IMR-90 (cell line): ENCODE results near the gene SOX8. TPM values are rescaled to one million over a fixed set of nuclear protein-coding genes. Genes with fewer than 3 reads are reported as not detected.

Source experiments
- ATAC-seq: fragments of 200-7000 bp; cut with Tn5 transposase; 2 replicates; pipeline ENCODE4 v1.9.1; 2020; ENCODE audit warnings: low read depth, mild to moderate bottlenecking, moderate library complexity
- BruUV-seq: library from RNA; stranded (reverse); fragments of 400-500 nt; replicated peaks from 2 replicates; lab custom pipeline; 2021; lab: Mats Ljungman, UMichigan
- CTCF ChIA-PET: fragments of 300-600 bp; formaldehyde crosslinking; extraction: SDS; loops from one replicate; lab custom pipeline; 2021; ENCODE audit warnings: antibody characterized with exemption; lab: Yijun Ruan, JAX
- POLR2A ChIA-PET: fragments of 300-600 bp; sonication (Branson Sonifier 250); formaldehyde crosslinking; loops from one replicate; lab custom pipeline; 2022; ENCODE audit warnings: antibody characterized with exemption; ENCODE audit not compliant: unreplicated experiment; lab: Charles Lee
- DNase-seq: peaks from one replicate; pipeline ENCODE4 v3.0.0; 2013
- H2AFZ ChIP-seq: replicated peaks from 2 replicates; pipeline ENCODE3; 2013; ENCODE audit warnings: low read length, mild to moderate bottlenecking; ENCODE audit not compliant: poor library complexity
- H2AK5ac ChIP-seq: 2 replicates; pipeline ENCODE4 v1.6.1; 2013; ENCODE audit warnings: low read depth, low read length, inconsistent platforms
- H2AK9ac ChIP-seq: replicated peaks from 2 replicates; pipeline ENCODE3; 2013; ENCODE audit warnings: mild to moderate bottlenecking, low read depth, low read length, moderate library complexity; ENCODE audit not compliant: poor library complexity
- H2BK120ac ChIP-seq: 2 replicates; pipeline ENCODE4 v1.6.1; 2013; ENCODE audit warnings: low read depth, low read length, inconsistent platforms
- H2BK15ac ChIP-seq: 3 replicates; pipeline ENCODE4 v1.6.1; 2013; ENCODE audit warnings: low read depth, low read length, inconsistent platforms
- H2BK20ac ChIP-seq: 2 replicates; pipeline ENCODE4 v1.6.1; 2013; ENCODE audit warnings: low read depth, mild to moderate bottlenecking, inconsistent platforms, low read length, moderate library complexity
- H2BK5ac ChIP-seq: 2 replicates; pipeline ENCODE4 v1.6.1; 2013; ENCODE audit warnings: mild to moderate bottlenecking, low read depth, low read length, inconsistent platforms; ENCODE audit not compliant: poor library complexity, severe bottlenecking
- H3K14ac ChIP-seq: replicated peaks from 2 replicates; pipeline ENCODE4 v1.6.1; 2013; ENCODE audit warnings: low read depth, low read length, inconsistent platforms
- H3K18ac ChIP-seq: 2 replicates; pipeline ENCODE4 v1.6.1; 2013; ENCODE audit warnings: low read depth, low read length, control low read depth
- H3K23ac ChIP-seq: 2 replicates; pipeline ENCODE4 v1.6.1; 2013; ENCODE audit warnings: low read depth, low read length, inconsistent platforms
- H3K27ac ChIP-seq: 2 replicates; pipeline ENCODE4 v1.5.1; 2013; ENCODE audit warnings: mild to moderate bottlenecking, control low read depth, low read length; ENCODE audit not compliant: insufficient read depth
- H3K27me3 ChIP-seq: 2 replicates; pipeline ENCODE4 v1.6.1; 2013; ENCODE audit warnings: low read length; ENCODE audit not compliant: control insufficient read depth, insufficient read depth
- H3K36me3 ChIP-seq: 2 replicates; pipeline ENCODE4 v1.6.1; 2013; ENCODE audit warnings: low read length, mixed read lengths; ENCODE audit not compliant: control insufficient read depth, insufficient read depth
- H3K4ac ChIP-seq: 2 replicates; pipeline ENCODE4 v1.6.1; 2013; ENCODE audit warnings: low read depth, low read length, inconsistent platforms
- H3K4me1 ChIP-seq: 2 replicates; pipeline ENCODE4 v1.6.1; 2013; ENCODE audit warnings: low read length, mixed read lengths; ENCODE audit not compliant: control insufficient read depth, insufficient read depth
- H3K4me2 ChIP-seq: 2 replicates; pipeline ENCODE4 v1.6.1; 2013; ENCODE audit warnings: low read depth, mild to moderate bottlenecking, control low read depth, low read length, moderate library complexity
- H3K4me3 ChIP-seq: 2 replicates; pipeline ENCODE4 v1.5.1; 2013; ENCODE audit warnings: low read depth, mild to moderate bottlenecking, control low read depth, low read length, moderate library complexity; ENCODE audit not compliant: insufficient read depth
- H3K56ac ChIP-seq: 2 replicates; pipeline ENCODE4 v1.6.1; 2013; ENCODE audit warnings: low read length, inconsistent platforms; ENCODE audit not compliant: insufficient read depth; ENCODE audit errors: extremely low read depth
- H3K79me1 ChIP-seq, 2 experiments: 2 replicates each; pipeline ENCODE4 v1.6.1; 2013; ENCODE audit warnings: low read length in 2 of 2, inconsistent platforms in 1 of 2, low read depth in 1 of 2
- H3K9ac ChIP-seq: 2 replicates; pipeline ENCODE4 v1.6.1; 2013; ENCODE audit warnings: low read depth, low read length, control low read depth
- H3K9me1 ChIP-seq: 2 replicates; pipeline ENCODE4 v1.6.1; 2013; ENCODE audit warnings: low read length, inconsistent platforms; ENCODE audit not compliant: insufficient read depth
- H3K9me3 ChIP-seq: 2 replicates; pipeline ENCODE4 v1.6.1; 2013; ENCODE audit warnings: low read length; ENCODE audit not compliant: control insufficient read depth, insufficient read depth
- H4K20me1 ChIP-seq: 2 replicates; pipeline ENCODE4 v1.6.1; 2013; ENCODE audit warnings: low read length, inconsistent platforms; ENCODE audit not compliant: insufficient read depth
- H4K5ac ChIP-seq: 2 replicates; pipeline ENCODE4 v1.6.1; 2013; ENCODE audit warnings: mild to moderate bottlenecking, low read depth, low read length, control low read depth
- H4K8ac ChIP-seq, 2 experiments: 2 replicates each; pipeline ENCODE4 v1.6.1; 2013; ENCODE audit warnings: low read depth in 2 of 2, low read length in 2 of 2, control low read depth in 1 of 2, inconsistent platforms in 1 of 2
- H4K91ac ChIP-seq: 2 replicates; pipeline ENCODE4 v1.6.1; 2013; ENCODE audit warnings: low read depth, low read length, inconsistent platforms; ENCODE audit not compliant: insufficient read depth
- BHLHE40 ChIP-seq: fragments of 150-350 bp; IDR thresholded peaks from 2 replicates; pipeline ENCODE4 v1.6.1; 2016; ENCODE audit warnings: mild to moderate bottlenecking, low read depth, low read length
- CEBPB ChIP-seq: IDR thresholded peaks from 2 replicates; pipeline ENCODE4 v1.6.1; 2012; ENCODE audit warnings: low read depth, low read length, improper control_type of control experiment
- CHD1 ChIP-seq: IDR thresholded peaks from 2 replicates; pipeline ENCODE4 v1.6.1; 2012; ENCODE audit warnings: low read depth, low read length, improper control_type of control experiment
- MAFK ChIP-seq: IDR thresholded peaks from 2 replicates; pipeline ENCODE4 v1.6.1; 2012; ENCODE audit warnings: low read depth, low read length, improper control_type of control experiment
- NFE2L2 ChIP-seq: fragments of 150-350 bp; IDR thresholded peaks from 2 replicates; pipeline ENCODE4 v1.6.1; 2016; ENCODE audit warnings: low read depth, mild to moderate bottlenecking, low read length
- RAD21 ChIP-seq: IDR thresholded peaks from 2 replicates; pipeline ENCODE4 v1.6.1; 2012; ENCODE audit warnings: low read length, improper control_type of control experiment
- RFX5 ChIP-seq: IDR thresholded peaks from 2 replicates; pipeline ENCODE4 v1.8.0; 2012; ENCODE audit warnings: low read depth, mild to moderate bottlenecking, low read length, moderate library complexity
- WGBS, 2 experiments: methylation state at CpG; one replicate each; pipeline versions ENCODE4 v1.1.5 to v1.1.7; 2013; ENCODE audit warnings: missing lambda C conversion rate in 2 of 2; ENCODE audit not compliant: insufficient read length in 1 of 2; ENCODE audit errors: extremely low coverage in 2 of 2; 5-methylcytosine and 5-hydroxymethylcytosine counted together
- dilution Hi-C: fragments of 300-500 bp; cut with HindIII; formaldehyde crosslinking; loops from one replicate; pipeline ENCODE4 v1.14.3; 2018; ENCODE audit warnings: low sequenced_read_pairs; ENCODE audit not compliant: unreplicated experiment
- in situ Hi-C: fragments of 300-500 bp; cut with MboI; formaldehyde crosslinking; loops from 3 replicates; pipeline ENCODE4 v1.14.3; 2019; ENCODE audit warnings: low sequenced_read_pairs, inconsistent platforms, mixed read lengths
- intact Hi-C: fragments of 100-400 bp; cut with micrococcal nuclease; formaldehyde crosslinking; loops from 2 replicates; pipeline ENCODE4 v1.10.0; 2022
- polyA plus RNA-seq, 3 experiments: library from polyadenylated mRNA; depleted of rRNA; stranded (reverse); fragments of >200 nt; gene quantifications; 2 replicates each; pipeline ENCODE4 v1.2.3, GENCODE V29; 2012; ENCODE audit warnings: low replicate concordance in 1 of 3
- total RNA-seq: library from RNA; depleted of rRNA; stranded (reverse); fragments of >200 nt; gene quantifications from 2 replicates; pipeline ENCODE4 v1.2.3, GENCODE V29; 2012
- TF ChIP-seq, protein P1 (sequence below): fragments of 150-350 bp; IDR thresholded peaks from 2 replicates; pipeline ENCODE4 v1.6.1; 2016; ENCODE audit warnings: low read depth, mild to moderate bottlenecking, low read length, moderate library complexity, borderline replicate concordance
- TF ChIP-seq, protein P2 (sequence below): fragments of 150-350 bp; IDR thresholded peaks from 2 replicates; pipeline ENCODE4 v1.6.1; 2017; ENCODE audit warnings: mild to moderate bottlenecking, antibody characterized with exemption, low read length, low read depth
- TF ChIP-seq, protein P3 (sequence below): conservative IDR thresholded peaks from 2 replicates; pipeline ENCODE4 v1.5.1; 2012; ENCODE audit warnings: mild to moderate bottlenecking, low read depth, low read length, improper control_type of control experiment

The SOX8 gene
- total and polyA plus RNA-seq, 2 of the 4 experiments (the other 2 are of a cell fraction): under 0.01 to 0.26 TPM

DNA sequence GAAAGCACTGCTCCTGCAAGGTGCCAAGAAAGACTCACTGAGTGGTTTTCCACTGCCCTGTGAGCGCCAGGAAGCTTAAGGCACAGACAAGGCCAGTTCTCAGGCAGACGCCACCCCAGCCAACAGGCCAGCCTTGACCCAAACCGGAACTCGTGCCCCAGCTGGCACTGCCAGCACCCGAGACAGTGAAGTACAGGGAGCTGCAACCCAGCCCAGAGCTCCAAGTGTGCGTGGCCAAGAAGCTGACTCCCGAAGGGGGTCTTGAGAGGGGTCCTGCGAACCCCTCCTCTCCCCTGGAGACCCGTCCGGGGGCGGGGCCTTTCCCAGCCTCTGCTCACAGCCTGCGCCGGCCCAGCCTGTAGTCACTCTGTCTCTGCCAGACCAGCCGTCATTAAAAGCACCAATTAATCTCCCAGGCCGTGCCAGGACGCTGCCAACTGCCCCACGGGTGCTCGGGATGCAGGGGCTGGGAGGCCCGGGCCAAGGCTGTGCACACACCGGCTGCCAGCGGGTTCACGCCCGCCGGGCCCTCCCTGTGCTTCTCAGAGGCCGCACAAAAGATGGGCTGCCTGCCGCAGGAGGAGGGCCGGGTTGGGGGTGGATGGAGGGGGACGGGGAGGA is 4.4 kb upstream of the SOX8 start:
- intact Hi-C loops (no loop called here), in situ Hi-C loops (no loop called here), dilution Hi-C loops (no loop called here)
- no peak overlapping the region for H3K4ac ChIP-seq
- POLR2A ChIA-PET: no interaction called here
- H2AFZ ChIP-seq: peak overlapping the region; percentile 14
- CTCF ChIA-PET: no interaction called here
- no peak overlapping the region for H2AK9ac ChIP-seq
- no peak overlapping the region for H3K9ac ChIP-seq
- no TSS peak for BruUV-seq
- H3K27ac ChIP-seq: no peak overlapping the region
- no peak overlapping the region for H2BK20ac ChIP-seq
- WGBS, 2 experiments: 68% methylated on average over 6 of the region's 28 CpGs; no CpG with 5 or more reads in 1 of the 2 experiments
- H4K91ac ChIP-seq: no peak overlapping the region
- H4K5ac ChIP-seq: no peak overlapping the region
- no peaks in the 10 kb centered on the region for H3K36me3 ChIP-seq
- H3K79me1 ChIP-seq: no peaks in the 10 kb centered on the region
- H3K4me1 ChIP-seq: no peaks in the 10 kb centered on the region
- H4K8ac ChIP-seq: no peak overlapping the region
- H2AK5ac ChIP-seq: no peak overlapping the region
- H3K9me3 ChIP-seq: 0 out of 2 replicates have a peak, but pooled peaks cover 3% of the 10 kb centered on the region
- H3K4me2 ChIP-seq: no peak overlapping the region
- H3K23ac ChIP-seq: no peak overlapping the region
- H4K20me1 ChIP-seq: no peaks in the 10 kb centered on the region; the same call in 1 of the 2 replicates
- ATAC-seq (no peak), DNase-seq (no peak)
- H2BK15ac ChIP-seq: no peak overlapping the region
- peaks cover 80% of the 10 kb centered on the region for H3K27me3 ChIP-seq
- TF ChIP-seq BHLHE40: no peak
- TF ChIP-seq RFX5: no peak
- no peak for TF ChIP-seq RAD21
- TF ChIP-seq, protein P1, sequence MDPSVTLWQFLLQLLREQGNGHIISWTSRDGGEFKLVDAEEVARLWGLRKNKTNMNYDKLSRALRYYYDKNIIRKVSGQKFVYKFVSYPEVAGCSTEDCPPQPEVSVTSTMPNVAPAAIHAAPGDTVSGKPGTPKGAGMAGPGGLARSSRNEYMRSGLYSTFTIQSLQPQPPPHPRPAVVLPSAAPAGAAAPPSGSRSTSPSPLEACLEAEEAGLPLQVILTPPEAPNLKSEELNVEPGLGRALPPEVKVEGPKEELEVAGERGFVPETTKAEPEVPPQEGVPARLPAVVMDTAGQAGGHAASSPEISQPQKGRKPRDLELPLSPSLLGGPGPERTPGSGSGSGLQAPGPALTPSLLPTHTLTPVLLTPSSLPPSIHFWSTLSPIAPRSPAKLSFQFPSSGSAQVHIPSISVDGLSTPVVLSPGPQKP: no peak
- no peak for TF ChIP-seq CEBPB
- TF ChIP-seq, protein P2, sequence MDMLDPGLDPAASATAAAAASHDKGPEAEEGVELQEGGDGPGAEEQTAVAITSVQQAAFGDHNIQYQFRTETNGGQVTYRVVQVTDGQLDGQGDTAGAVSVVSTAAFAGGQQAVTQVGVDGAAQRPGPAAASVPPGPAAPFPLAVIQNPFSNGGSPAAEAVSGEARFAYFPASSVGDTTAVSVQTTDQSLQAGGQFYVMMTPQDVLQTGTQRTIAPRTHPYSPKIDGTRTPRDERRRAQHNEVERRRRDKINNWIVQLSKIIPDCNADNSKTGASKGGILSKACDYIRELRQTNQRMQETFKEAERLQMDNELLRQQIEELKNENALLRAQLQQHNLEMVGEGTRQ: no peak
- no peak for TF ChIP-seq CHD1
- no peak for TF ChIP-seq NFE2L2
- TF ChIP-seq, protein P3, sequence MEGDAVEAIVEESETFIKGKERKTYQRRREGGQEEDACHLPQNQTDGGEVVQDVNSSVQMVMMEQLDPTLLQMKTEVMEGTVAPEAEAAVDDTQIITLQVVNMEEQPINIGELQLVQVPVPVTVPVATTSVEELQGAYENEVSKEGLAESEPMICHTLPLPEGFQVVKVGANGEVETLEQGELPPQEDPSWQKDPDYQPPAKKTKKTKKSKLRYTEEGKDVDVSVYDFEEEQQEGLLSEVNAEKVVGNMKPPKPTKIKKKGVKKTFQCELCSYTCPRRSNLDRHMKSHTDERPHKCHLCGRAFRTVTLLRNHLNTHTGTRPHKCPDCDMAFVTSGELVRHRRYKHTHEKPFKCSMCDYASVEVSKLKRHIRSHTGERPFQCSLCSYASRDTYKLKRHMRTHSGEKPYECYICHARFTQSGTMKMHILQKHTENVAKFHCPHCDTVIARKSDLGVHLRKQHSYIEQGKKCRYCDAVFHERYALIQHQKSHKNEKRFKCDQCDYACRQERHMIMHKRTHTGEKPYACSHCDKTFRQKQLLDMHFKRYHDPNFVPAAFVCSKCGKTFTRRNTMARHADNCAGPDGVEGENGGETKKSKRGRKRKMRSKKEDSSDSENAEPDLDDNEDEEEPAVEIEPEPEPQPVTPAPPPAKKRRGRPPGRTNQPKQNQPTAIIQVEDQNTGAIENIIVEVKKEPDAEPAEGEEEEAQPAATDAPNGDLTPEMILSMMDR: no peak
- no peak for TF ChIP-seq MAFK
- no peak overlapping the region for H2BK5ac ChIP-seq
- no peak overlapping the region for H3K56ac ChIP-seq
- H3K9me1 ChIP-seq: no peaks in the 10 kb centered on the region; the same call in 1 of the 2 replicates
- H3K4me3 ChIP-seq: no peak overlapping the region
- no peak overlapping the region for H2BK120ac ChIP-seq
- H3K14ac ChIP-seq: no peak overlapping the region
- H3K18ac ChIP-seq: no peak overlapping the region
